Measurements from ENCODE around the gene VSTM2B.

Gene VSTM2B

DNA sequence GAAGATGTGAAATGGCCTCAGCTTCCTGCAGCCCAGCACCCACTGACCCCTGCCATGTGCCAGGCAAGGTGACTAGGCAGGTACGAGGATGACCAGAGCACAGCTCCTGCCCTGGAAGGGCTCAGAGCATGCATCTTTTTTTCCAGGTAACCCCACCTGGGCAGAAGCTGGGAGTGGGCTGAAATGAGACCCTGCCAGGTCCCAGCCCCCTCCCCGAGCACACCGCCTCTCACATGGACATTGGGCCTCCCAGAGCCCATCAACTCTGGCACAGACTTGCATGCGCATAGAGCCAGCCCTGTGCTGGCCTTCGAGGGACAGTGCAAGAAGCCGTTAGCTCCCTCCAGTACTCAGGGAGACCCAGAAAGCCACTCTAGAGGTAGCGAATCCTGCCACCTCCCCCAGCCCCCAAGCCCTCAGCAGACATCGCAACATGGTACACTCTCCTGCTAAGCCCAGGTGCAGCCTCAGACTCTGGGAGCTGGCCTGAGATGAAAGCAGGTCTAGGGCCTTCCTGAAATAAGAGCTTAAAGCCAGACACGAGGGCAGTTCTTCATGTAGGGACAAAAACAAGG lies 8.9 kb upstream of the VSTM2B start:
- no peak for DNase-seq

DNA sequence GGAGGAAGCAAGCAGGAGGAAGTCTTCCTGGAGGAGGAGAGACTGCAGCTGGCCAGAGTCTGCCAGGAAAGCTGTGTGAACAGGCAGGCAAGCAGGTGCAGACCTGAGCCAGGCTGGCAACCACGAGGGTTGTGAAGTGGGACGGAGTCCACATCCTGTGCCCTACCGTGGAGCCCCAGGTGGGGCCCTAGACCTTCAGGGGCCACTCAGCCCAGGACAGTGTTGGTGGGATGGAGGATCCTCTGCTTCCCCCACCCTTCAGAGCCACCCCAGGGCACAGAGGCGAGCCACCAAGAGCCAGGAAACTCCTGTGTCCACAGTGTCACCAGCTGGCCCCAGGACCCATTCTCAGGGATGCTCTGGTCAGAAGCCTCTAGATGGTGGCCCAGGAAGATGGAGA lies 8.4 kb upstream of the VSTM2B start:
- DNase-seq = no peak

DNA sequence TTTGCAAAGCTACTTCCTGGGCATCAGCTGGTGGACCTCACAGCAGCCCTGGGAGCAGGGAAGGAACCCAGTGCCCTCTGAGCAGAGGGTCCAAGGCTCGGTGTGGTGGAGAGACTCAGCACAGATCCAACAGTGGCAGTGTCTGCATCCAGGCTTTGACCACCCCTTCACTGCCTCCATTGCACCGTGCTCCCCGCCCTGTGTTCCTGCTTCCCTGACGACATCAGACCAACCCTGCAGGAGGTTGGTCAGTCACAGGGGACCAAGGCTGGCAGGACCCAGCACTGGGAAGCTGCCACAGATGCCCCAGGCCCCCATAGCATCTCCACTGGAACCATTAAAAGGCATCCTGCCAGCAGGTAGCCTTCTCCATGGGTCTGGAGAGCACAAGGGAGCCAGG lies 7.8 kb upstream of the VSTM2B start:
- no peak for DNase-seq

DNA sequence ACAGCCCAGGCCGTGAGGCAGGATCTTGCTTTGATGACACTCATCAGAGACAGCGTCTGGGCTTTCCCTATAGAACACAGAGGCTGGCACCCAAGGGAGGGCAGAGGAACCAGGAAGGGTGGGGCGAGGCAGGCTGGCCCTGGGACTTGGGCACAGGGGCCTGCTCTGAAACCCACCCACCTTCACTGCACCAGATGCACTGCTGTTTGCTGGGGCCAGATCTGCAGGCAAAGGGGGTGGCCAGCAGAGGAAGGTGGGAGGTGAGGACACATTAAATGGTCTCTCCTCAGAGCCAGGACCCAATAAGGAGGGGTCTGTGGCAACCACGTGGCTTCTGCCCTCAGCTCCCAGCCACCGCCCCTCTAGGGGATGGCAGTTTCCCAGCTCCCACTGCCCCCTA lies 6.6 kb upstream of the VSTM2B start:
- DNase-seq = no peak

DNA sequence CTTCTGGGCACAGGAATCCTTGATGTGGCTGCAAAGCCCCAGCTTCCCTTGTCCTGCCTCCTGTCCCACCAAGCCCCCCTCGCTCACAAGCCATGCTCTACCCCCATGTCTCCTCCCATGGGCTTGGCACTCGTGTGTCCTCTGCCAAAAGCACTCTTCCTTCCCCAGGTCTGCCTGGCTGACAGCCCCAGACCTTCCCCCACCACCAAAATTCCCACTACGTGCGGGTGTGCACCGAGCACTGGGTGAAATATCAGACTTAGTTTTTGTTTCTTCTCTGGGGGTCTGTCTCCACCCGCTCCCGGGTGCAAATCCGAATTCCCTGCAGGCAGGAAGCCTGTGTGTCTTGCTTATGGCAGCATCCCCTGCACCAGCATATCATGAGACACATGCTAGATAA lies 5.9 kb upstream of the VSTM2B start:
- DNase-seq = no peak

DNA sequence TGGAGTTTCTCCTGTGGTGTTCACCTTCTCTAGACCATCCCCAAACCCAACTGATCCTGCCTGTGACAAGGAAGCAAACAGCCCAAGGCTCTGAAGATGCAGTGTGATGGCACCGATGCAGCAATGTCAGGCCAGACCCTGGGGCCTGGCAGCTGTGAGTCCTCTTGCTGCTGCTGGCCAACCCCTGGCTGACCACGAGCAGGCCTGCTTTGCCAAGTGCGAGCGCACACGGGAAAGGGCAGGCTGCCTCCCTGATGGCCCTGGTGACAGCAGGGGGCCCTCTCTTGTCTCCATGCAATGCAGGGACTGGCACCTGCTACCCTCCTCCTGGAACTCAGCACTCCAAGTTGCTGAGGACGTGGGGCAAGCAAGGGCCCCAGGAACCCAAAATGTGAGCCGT lies 5.4 kb upstream of the VSTM2B start:
- no peak for DNase-seq

DNA sequence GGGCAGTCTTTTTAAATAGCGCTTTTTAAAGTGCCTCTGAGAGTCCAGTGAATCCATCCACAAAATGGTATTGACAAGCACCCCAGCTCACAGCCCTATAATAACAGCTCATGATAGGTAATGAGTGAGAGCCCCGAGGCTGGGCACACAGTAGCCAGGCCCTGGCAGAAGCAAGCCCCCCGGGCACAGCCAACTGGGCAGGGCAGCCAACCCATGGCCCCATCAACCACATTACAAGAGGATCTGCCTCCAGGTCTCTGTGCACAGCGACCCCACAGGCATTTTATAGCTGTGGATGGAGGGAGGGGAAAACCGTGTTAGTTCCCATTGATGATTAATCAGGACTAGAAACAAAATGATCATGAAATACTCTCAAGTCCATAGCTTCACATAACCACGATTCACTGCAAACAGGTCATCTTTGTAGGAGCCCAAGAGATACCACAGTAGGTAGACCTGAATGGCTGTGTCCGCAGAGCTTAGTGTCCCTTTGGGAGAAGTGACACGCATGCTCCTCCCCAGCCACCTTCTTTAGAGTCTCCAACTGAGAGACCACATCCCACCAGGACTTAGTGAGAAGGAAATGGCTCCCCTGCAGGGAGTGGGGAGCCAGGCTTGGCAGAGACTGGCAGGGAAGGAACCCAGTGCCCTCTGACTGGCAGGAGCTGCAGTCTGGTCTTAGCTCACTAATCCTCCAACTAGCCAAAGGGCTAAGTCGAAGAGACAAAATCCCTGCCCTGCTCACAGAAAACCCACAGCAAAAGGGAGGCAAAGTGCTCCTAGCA lies 4.3 kb upstream of the VSTM2B start:
- DNase-seq = no peak

DNA sequence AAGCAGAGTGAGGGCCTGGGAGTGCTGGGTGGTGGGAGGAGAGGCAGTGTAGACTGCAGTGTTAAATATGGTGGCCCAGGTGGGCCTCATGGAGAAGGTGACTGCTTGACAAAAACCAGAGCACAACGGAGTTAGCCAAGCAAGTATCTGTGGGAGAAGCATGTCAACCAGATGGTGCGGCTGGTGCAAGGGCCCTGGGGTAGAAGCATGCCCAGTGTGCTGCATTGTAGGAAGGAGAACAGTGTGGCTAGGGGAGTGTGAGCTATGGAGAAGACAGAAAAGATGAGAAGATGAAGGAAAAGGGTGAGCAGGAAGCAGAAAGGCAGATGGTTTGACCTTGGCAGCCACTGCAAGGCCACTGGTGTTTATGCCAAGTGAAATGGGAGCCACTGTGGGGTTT lies 2.2 kb upstream of the VSTM2B start:
- DNase-seq = no peak

DNA sequence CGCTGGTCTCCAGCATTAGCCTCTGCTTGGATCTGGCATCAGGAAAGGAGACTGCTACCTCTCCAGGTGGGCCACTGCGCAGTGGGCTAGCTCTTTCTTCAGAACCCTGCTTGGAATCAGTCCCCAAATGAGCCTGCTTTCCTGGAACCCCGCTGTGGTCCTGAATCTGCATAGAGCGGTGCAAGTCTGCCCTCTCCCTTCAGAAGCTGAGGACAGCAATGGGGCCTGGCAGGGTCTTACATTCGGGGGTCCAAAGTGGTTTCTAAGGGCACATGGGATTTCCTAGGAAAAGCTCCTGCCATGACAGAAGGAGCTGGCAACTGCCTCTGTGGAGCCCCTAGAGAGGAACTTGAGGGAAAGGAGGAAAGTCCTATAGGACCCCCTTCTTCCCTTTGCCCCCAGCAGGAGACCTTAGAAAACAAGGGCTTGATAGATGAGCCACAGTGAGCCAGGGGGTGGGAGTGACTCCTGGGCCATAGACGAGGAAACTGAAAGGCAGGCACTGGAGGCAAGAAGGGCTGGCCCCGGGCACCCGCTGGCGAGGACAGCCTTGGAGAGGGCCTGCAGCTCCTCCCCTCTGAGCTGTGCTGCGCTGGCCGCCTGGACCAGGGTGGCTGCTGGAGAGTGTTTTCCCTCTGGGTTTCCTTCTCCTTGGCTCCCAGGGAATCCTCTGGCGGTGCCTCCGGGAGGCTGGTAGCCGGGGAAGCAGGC lies 1.4 kb upstream of the VSTM2B start:
- peak in 1 of 2 experiments; percentile 60 for DNase-seq

DNA sequence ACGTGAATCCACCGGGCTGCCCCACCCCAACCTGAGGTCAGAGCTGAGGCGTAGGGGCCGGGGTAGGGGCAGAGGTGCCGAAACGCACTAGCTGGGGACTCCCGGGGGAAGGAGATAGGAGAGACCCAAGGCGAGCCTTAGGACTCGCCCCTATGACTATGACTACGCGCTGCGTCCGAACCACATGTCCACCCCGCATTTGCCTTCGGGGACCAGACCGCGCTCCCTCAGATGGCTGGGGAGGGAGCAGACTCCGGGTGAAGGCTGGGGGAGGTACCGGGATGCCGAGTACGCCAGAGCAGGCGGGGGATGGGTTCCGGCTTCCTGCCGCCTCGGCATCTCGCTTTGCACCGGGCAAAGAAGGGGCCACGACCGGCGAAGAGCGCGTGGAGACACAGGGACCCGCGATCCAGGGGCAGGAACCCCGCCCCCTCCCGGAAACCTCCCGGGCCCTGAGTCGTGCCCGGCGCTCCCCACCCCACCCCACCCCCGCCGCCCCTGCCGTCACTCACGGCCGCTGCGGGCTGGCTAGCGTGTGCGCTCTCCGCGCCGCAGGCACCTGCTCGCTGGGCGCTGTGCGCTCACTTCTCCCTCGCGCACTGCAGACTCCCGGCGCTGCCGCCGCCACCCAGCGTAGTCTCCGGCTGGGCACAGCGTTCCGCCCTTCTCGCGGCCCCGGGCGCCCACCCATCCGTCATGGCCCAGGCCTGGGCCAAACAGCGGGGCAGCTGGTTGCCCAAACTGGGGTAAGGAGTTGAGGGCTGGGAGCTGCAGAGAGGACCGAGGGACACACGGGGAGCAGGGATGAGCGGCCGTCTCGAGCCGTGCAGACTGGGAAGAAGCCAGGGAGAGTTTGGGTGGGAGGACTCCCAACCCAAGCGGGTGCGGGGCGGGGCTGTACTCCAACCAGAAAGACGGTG lies 622 bp upstream of the VSTM2B start:
- DNase-seq = peak in 1 of 2 experiments; percentile 80

DNA sequence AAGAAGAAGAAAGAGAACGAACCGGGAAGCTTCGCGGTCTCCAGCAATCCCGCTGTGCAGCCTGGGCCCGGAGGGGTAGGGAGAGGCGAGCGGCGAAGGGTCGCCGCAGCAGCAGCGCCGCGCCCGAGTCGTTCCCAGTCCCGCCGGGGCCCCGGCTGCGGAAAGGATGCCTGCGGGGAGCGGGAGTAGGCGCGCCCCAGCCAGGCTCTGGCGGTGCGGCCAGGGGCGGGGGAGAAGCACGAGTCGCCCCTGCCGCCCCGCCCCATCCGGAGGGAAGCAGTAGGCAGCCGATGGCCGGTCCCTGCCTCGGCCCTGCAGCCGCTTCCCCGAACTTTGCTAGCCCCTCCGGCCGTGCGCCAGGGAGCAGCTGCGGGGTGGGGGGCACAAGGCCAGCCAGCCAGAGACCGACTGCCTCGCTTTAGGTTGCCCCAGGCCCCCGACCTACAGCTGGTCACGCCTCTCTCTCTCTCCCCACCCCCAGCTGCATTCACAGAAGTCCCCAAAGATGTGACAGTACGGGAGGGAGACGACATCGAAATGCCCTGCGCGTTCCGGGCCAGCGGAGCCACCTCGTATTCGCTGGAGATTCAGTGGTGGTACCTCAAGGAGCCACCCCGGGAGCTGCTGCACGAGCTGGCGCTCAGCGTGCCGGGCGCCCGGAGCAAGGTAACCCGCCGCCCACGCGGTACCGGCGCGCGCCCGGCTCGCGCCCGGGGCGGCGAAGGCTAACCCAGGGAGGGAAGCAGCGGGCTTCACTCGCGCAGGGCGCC lies 1.1 kb downstream of the VSTM2B start:
- peak in 1 of 2 experiments; percentile 68 for DNase-seq

DNA sequence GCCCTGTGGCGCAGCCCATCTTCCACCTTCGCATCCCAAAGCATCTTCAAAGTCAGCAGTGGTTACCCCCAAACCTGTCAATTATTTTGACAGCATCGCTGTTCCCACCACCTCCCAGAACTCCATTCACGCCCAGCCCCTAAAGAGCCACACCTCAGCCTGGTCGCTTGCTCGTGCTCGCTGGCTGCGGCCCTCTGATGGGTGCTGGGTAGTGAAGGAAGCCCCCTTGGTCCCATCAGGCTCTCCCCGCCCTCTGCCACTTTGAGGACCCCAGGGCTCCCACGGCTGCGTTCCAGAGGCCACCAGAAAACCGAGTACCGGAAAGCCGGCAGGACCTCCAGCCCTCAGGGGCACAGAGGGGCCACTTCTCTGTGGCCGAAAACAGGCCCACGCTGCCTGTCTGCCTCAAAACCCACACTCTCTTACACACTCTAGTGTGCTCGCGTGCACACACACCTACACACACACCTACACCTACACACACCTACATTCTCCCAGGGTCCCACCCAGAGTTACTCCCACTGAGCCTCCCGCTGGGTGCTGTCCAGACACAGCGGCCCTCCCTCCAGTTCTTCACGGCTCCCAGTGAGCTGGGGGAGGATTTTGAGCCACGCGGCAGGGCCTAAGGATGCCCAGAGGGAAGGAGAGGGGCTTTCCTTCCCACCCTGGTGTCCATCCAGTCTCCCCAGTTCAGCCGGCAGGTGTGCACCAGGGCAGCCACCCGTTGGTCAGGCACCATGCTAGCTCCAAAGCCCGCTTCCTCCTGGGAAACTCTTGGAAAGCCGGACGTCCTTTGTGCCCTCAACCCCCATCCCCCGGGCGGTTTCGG lies 1.9 kb downstream of the VSTM2B start:
- DNase-seq = no peak

DNA sequence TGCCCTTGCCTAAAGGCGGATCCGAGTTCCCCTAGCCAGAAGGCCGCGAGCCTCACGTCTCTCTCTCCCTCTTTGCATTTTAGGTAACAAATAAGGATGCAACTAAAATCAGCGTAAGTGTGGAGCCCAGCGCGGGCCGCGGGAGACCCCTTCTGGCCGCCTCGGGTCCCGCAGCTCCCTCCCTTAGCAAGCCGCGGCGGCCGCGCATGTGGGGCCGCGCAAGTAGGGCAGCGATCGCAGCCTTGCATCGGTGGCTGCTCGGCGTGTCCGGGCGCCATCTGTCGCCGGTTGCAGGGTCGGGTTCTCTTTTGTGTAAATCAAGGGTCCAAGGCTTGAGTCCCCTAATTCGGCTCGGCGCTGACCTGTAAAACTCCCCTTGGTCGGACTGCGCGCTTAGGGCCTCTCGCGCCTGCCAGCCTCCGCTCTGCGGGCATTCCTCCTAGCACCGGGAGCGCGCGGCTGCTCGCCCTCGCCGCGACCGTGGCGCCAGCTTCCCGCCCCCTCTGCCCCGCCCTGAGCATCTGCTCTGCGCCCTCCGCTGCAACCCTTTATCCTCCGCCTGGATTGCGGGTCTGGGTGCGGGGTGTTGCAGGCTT lies 2.7 kb downstream of the VSTM2B start:
- DNase-seq = peak; percentile 68 to 94

DNA sequence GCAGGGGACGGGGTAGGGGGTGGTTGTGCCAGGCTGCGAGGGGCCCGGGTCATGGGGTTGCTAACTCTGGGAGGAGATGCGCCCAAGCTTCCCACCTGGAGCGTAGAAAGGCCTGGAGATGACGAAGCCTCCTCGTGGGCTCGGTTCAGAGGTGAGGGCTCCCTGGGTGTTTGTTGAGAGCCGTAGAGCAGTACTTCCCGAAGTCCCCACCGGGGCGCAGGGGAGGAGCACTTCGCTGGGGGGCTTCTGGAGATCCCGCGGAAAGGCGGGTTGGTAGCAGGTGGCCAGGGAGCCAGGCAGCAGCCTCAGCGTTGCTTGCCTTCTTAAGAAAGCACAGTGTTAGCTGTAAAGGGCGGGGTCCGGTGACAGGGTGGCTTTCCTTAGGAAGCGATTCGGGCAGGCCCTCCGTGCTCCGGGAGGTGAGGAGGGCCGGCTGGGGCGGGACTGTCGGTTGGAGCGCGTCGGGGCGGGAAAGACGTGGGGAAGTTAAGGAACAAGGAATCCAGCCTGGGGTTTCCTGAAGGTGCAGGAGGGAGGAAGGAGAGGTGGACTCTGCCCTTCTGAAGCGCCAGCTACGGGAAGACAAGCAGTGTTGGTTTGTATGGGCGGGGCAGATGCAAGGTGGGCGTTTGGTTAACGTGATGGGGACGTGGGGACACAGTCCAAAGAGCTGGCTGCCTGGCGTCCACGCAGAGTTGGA lies 3.3 kb downstream of the VSTM2B start:
- DNase-seq = peak in 1 of 2 experiments; percentile 22

DNA sequence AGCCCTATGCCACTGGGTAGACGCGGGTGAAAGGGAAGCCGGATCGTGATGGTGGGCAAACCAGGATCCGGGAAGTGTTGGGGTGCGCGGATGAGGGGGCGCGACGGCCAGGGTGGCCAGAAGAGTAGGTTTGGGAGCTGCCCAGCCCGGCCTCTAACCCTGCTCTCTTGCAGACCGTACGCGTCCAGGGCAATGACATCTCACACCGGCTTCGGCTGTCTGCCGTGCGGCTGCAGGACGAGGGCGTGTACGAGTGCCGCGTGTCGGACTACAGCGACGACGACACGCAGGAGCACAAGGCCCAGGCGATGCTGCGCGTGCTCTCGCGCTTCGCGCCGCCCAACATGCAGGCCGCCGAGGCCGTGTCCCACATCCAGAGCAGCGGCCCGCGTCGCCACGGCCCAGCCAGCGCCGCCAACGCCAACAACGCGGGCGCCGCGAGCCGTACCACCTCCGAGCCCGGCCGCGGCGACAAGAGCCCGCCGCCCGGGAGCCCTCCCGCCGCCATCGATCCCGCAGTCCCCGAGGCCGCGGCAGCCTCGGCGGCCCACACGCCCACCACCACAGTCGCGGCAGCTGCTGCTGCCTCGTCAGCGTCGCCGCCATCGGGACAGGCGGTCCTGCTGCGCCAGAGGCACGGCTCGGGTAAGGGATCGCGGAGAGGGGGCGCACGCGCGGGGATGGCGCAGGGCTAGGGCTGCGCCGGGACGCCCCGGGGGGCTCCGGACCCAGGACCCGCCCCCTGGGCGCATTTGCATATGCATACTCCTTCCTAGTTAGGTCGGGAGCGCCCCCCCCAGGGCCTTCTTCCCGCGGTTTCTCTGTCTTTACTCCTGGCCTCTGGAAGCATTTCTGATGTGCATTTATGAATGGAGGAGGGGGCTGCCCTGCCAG lies 4.1 kb downstream of the VSTM2B start:
- DNase-seq = no peak

DNA sequence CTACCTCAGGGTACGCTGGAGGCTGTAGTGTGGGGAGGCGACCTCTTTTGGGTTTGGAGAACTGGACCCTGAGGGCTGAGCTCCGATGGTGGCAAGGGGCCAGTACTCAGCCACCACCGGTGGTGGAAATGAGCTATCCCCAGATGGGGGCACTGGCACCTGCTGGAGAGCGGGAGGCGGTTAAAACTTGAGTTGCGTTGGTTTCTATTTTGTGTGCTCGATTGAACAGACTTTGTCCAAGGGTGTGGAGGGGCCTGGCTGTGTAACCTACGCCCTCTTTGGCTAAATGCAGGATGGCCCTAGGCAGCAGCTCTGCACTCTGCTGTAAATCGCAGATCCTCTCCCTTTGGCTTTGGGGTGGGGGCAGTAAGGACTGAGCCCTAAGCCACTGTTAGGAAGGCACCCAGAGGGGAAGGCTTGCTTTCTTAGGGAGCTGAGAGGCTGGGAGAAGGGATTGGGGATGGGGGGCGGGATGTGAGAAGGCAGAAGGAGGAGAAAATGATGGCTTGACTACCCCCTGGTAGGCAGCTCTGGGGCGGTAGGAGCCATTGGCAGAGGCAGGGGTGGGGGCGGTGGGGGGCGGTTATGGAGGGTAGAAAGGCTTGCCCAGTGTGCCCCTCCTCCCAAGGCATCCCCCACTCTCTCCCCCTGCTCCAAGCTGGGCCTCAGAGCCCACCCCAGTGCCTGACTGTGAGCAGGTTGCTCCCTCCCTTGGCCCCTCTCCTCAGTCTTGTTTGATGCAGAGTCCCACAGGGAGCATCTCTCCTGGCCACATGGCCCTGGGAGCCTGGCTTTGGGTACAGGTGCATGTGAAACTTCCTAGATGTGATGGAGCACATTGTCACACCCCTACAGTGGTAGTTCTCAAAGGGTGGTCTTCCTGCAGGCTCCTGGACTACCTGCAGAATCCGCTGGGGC lies 5.0 kb downstream of the VSTM2B start:
- no peak for DNase-seq

DNA sequence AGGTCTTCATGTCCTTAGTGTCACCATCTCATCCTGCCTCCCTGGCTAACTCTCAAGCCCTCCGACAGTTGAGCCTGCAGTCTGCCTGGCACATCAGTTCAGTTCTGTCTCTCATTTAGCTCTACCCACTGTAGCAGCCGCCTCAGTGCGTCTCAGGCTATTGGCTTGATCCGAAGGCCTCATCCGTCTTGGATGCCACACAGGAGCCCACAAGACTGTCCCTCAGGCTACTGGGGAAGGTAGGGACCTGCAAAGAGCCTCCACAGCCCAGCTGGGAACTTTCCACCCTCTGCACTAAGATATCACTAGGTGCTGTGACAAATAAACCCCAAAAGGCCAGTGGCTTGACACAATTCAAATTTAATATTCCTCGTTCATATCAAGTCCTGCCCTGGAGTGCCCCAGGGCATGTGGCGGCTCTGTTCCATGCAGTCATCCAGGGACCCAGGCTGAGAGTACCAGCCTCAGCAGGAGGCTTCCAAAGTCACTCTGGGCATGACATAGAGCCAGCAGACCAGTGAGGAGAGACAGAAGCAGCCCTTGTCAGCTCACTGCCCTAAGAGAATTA lies 5.7 kb downstream of the VSTM2B start:
- DNase-seq = no peak

DNA sequence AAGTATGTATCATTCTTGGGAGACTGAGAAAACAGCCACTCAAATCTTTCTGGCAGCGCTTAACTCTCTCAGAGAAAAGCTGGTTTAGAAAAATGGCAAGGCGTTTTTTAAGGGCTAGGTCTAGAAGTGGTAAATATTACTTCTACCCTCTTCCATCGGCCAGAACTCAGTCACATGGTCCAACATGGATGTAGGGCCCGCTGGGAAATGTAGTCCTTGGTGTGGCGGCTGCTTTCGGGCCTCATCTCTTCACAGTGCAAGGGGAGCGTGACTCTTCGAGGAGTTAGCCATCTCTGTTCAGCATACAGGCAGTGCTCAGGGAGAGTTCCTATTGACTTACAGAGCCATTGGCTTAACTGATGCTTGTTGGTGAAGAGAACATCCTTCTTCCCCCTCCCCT lies 6.3 kb downstream of the VSTM2B start:
- no peak for DNase-seq
